ENCODE results near the gene KRTAP12-1.

Gene KRTAP12-1

GRCh38 chr21:44728716-44729115, 46.8 kb upstream of the KRTAP12-1 start:
- TF ChIP-seq FOXP2 (optimal IDR thresholded peaks at IDR 0.05; ENCODE audit: borderline replicate concordance, extremely low read depth, extremely low read length, insufficient read depth) (no peak), TAF1 (IDR thresholded peaks at IDR 0.05; ENCODE audit: borderline replicate concordance, insufficient read depth, low read length) (no peak), POLR2AphosphoS5 (IDR thresholded peaks at IDR 0.05; ENCODE audit: low read depth, low read length) (no peak), SIN3A (IDR thresholded peaks at IDR 0.05; ENCODE audit: borderline replicate concordance, insufficient read depth, low read length) (no peak), REST (IDR thresholded peaks at IDR 0.05; ENCODE audit: insufficient read depth in 1 of 2, low read depth in 2 of 2, low read length in 2 of 2) (no peak)

- TF ChIP-seq POLR2AphosphoS5 (IDR thresholded peaks at IDR 0.05; ENCODE audit: low read depth, low read length) (no peak), FOXP2 (optimal IDR thresholded peaks at IDR 0.05; ENCODE audit: borderline replicate concordance, extremely low read depth, extremely low read length, insufficient read depth) (no peak), TAF1 (IDR thresholded peaks at IDR 0.05; ENCODE audit: borderline replicate concordance, insufficient read depth, low read length) (no peak), REST (IDR thresholded peaks at IDR 0.05; ENCODE audit: insufficient read depth in 1 of 2, low read depth in 2 of 2, low read length in 2 of 2) (no peak), SIN3A (IDR thresholded peaks at IDR 0.05; ENCODE audit: borderline replicate concordance, insufficient read depth, low read length) (no peak)
These were observed 45.8 kb upstream of the KRTAP12-1 start for GRCh38 chr21:44727757-44728156.

- TF ChIP-seq REST (IDR thresholded peaks at IDR 0.05; ENCODE audit: insufficient read depth in 1 of 2, low read depth in 2 of 2, low read length in 2 of 2) (no peak), SIN3A (IDR thresholded peaks at IDR 0.05; ENCODE audit: borderline replicate concordance, insufficient read depth, low read length) (no peak), TAF1 (IDR thresholded peaks at IDR 0.05; ENCODE audit: borderline replicate concordance, insufficient read depth, low read length) (no peak), POLR2AphosphoS5 (IDR thresholded peaks at IDR 0.05; ENCODE audit: low read depth, low read length) (no peak), FOXP2 (optimal IDR thresholded peaks at IDR 0.05; ENCODE audit: borderline replicate concordance, extremely low read depth, extremely low read length, insufficient read depth) (no peak)
These were observed 45.4 kb upstream of the KRTAP12-1 start for GRCh38 chr21:44727321-44727720.

GRCh38 chr21:44726826-44727225, 44.9 kb upstream of the KRTAP12-1 start:
- TF ChIP-seq REST (IDR thresholded peaks at IDR 0.05; ENCODE audit: insufficient read depth in 1 of 2, low read depth in 2 of 2, low read length in 2 of 2) (no peak), SIN3A (IDR thresholded peaks at IDR 0.05; ENCODE audit: borderline replicate concordance, insufficient read depth, low read length) (no peak), POLR2AphosphoS5 (IDR thresholded peaks at IDR 0.05; ENCODE audit: low read depth, low read length) (no peak), FOXP2 (optimal IDR thresholded peaks at IDR 0.05; ENCODE audit: borderline replicate concordance, extremely low read depth, extremely low read length, insufficient read depth) (no peak), TAF1 (IDR thresholded peaks at IDR 0.05; ENCODE audit: borderline replicate concordance, insufficient read depth, low read length) (no peak)

GRCh38 chr21:44724926-44725325, 43.0 kb upstream of the KRTAP12-1 start:
- TF ChIP-seq REST (IDR thresholded peaks at IDR 0.05; ENCODE audit: insufficient read depth in 1 of 2, low read depth in 2 of 2, low read length in 2 of 2) (no peak), SIN3A (IDR thresholded peaks at IDR 0.05; ENCODE audit: borderline replicate concordance, insufficient read depth, low read length) (no peak), POLR2AphosphoS5 (IDR thresholded peaks at IDR 0.05; ENCODE audit: low read depth, low read length) (no peak), TAF1 (IDR thresholded peaks at IDR 0.05; ENCODE audit: borderline replicate concordance, insufficient read depth, low read length) (no peak), FOXP2 (optimal IDR thresholded peaks at IDR 0.05; ENCODE audit: borderline replicate concordance, extremely low read depth, extremely low read length, insufficient read depth) (no peak)

All from PFSK-1 (cell line).